DMS114 treated with DMSO at 0.1 percent for 48 hours (cell line): ENCODE results near the gene TFAP2D.

Experiments
- DNase-seq: peaks from one replicate; lab custom pipeline; 2025; ENCODE audit not compliant: unreplicated experiment; lab: John Stamatoyannopoulos, UW

Gene TFAP2D

GRCh38 chr6:50718566-50718965 lies 5.2 kb downstream of the TFAP2D start:
- no peak for DNase-seq

GRCh38 chr6:50720623-50721022 lies 7.3 kb downstream of the TFAP2D start:
- no peak for DNase-seq

- no peak for DNase-seq
Observed at GRCh38 chr6:50721978-50722377, 8.7 kb downstream of the TFAP2D start.

GRCh38 chr6:50722829-50723554 lies 9.7 kb downstream of the TFAP2D start:
- no peak for DNase-seq

- DNase-seq = no peak
Observed at GRCh38 chr6:50724381-50725124, 11.2 kb downstream of the TFAP2D start.

GRCh38 chr6:50734488-50734887 lies 21.2 kb downstream of the TFAP2D start:
- DNase-seq = no peak

GRCh38 chr6:50742161-50742560 lies 28.8 kb downstream of the TFAP2D start:
- no peak for DNase-seq

GRCh38 chr6:50744976-50745375 lies 31.6 kb downstream of the TFAP2D start:
- no peak for DNase-seq

GRCh38 chr6:50762798-50763197 lies 49.5 kb downstream of the TFAP2D start:
- DNase-seq = no peak

- no peak for DNase-seq
Observed at GRCh38 chr6:50778696-50779095, 65.4 kb downstream of the TFAP2D start.

GRCh38 chr6:50780382-50780781 lies 67.1 kb downstream of the TFAP2D start:
- no peak for DNase-seq

- DNase-seq = no peak
Observed at GRCh38 chr6:50785921-50786320, 72.6 kb downstream of the TFAP2D start.

- peak; percentile 61 for DNase-seq
Observed at GRCh38 chr6:50791900-50792508, 78.7 kb downstream of the TFAP2D start.

- DNase-seq = no peak
Observed at GRCh38 chr6:50792771-50793170, 79.4 kb downstream of the TFAP2D start.

- no peak for DNase-seq
Observed at GRCh38 chr6:50795574-50795973, 82.2 kb downstream of the TFAP2D start.

GRCh38 chr6:50804283-50804682 lies 91.0 kb downstream of the TFAP2D start:
- no peak for DNase-seq

- DNase-seq = no peak
Observed at GRCh38 chr6:50807035-50807434, 93.7 kb downstream of the TFAP2D start.

- peak; percentile 36 for DNase-seq
Observed at GRCh38 chr6:50815436-50816114, 102.2 kb downstream of the TFAP2D start.

GRCh38 chr6:50816115-50816675 lies 102.9 kb downstream of the TFAP2D start:
- peak; percentile 77 for DNase-seq

- DNase-seq = no peak
Observed at GRCh38 chr6:50816947-50817645, 103.8 kb downstream of the TFAP2D start.

GRCh38 chr6:50817646-50817950 lies 104.3 kb downstream of the TFAP2D start:
- no peak for DNase-seq
